ENCODE data around the gene SVEP1. TPM values are rescaled to one million over a fixed set of nuclear protein-coding genes. Genes with fewer than 3 reads are reported as not detected.

Gene SVEP1
- total RNA-seq, 1 donor from 2014 or later = not detected

GRCh38 chr9:110357505-110357904 lies 222.0 kb downstream of the SVEP1 start:
- intact Hi-C loops (cut with micrococcal nuclease) = no loop called here
- Mint-ChIP-seq H3K27me3 (ENCODE audit: low read depth) (no peaks in the 10 kb centered on the region), H3K27ac (no peak overlapping the region), H3K4me3 (ENCODE audit: low read depth) (no peak overlapping the region), H3K4me1 (ENCODE audit: low read depth) (no peaks in the 10 kb centered on the region), H3K36me3 (ENCODE audit: low read depth) (no peaks in the 10 kb centered on the region), H3K9me3 (no peaks in the 10 kb centered on the region)
- DNase-seq (ENCODE audit: low spot score) = no peak

GRCh38 chr9:110356639-110357395 lies 222.7 kb downstream of the SVEP1 start:
- no peaks in the 10 kb centered on the region for H3K9me3 Mint-ChIP-seq
- H3K36me3 Mint-ChIP-seq (ENCODE audit: low read depth) = no peaks in the 10 kb centered on the region
- no peaks in the 10 kb centered on the region for H3K27me3 Mint-ChIP-seq (ENCODE audit: low read depth)
- no peak overlapping the region for H3K27ac Mint-ChIP-seq
- intact Hi-C loops (cut with micrococcal nuclease) = no loop called here
- H3K4me3 Mint-ChIP-seq (ENCODE audit: low read depth) = no peak overlapping the region
- H3K4me1 Mint-ChIP-seq (ENCODE audit: low read depth) = no peaks in the 10 kb centered on the region
- DNase-seq (ENCODE audit: low spot score) = no peak

GRCh38 chr9:110355911-110356310 lies 223.6 kb downstream of the SVEP1 start:
- H3K36me3 Mint-ChIP-seq (ENCODE audit: low read depth) = no peaks in the 10 kb centered on the region
- no peaks in the 10 kb centered on the region for H3K9me3 Mint-ChIP-seq
- H3K4me1 Mint-ChIP-seq (ENCODE audit: low read depth) = peaks cover 3% of the 10 kb centered on the region
- H3K27ac Mint-ChIP-seq = no peak overlapping the region
- H3K27me3 Mint-ChIP-seq (ENCODE audit: low read depth) = no peaks in the 10 kb centered on the region
- no peak overlapping the region for H3K4me3 Mint-ChIP-seq (ENCODE audit: low read depth)
- no peak for DNase-seq (ENCODE audit: low spot score)
- intact Hi-C loops (cut with micrococcal nuclease) = no loop called here

GRCh38 chr9:110351009-110351467 lies 228.5 kb downstream of the SVEP1 start:
- Mint-ChIP-seq H3K36me3 (ENCODE audit: low read depth) (no peaks in the 10 kb centered on the region), H3K9me3 (no peaks in the 10 kb centered on the region), H3K4me3 (ENCODE audit: low read depth) (no peak overlapping the region), H3K27me3 (ENCODE audit: low read depth) (peaks cover 4% of the 10 kb centered on the region), H3K27ac (no peak overlapping the region), H3K4me1 (ENCODE audit: low read depth) (peaks cover 5% of the 10 kb centered on the region)
- DNase-seq (ENCODE audit: low spot score) = no peak
- intact Hi-C loops (cut with micrococcal nuclease) = loop anchor here (1.0 kb wide), 1 partner anchor 16 kb away; no protein-coding TSS in a partner anchor

- no peak overlapping the region for H3K4me3 Mint-ChIP-seq (ENCODE audit: low read depth)
- H3K27me3 Mint-ChIP-seq (ENCODE audit: low read depth) = peaks cover 7% of the 10 kb centered on the region
- DNase-seq (ENCODE audit: low spot score) = no peak
- no peaks in the 10 kb centered on the region for H3K36me3 Mint-ChIP-seq (ENCODE audit: low read depth)
- H3K27ac Mint-ChIP-seq = no peak overlapping the region
- H3K9me3 Mint-ChIP-seq = no peaks in the 10 kb centered on the region
- intact Hi-C loops (cut with micrococcal nuclease) = no loop called here
- peaks cover 5% of the 10 kb centered on the region for H3K4me1 Mint-ChIP-seq (ENCODE audit: low read depth)
Observed at GRCh38 chr9:110346325-110346724, 233.2 kb downstream of the SVEP1 start.

GRCh38 chr9:110344821-110345220 lies 234.7 kb downstream of the SVEP1 start:
- Mint-ChIP-seq H3K4me1 (ENCODE audit: low read depth) (no peaks in the 10 kb centered on the region), H3K27ac (no peak overlapping the region), H3K27me3 (ENCODE audit: low read depth) (peaks cover 9% of the 10 kb centered on the region), H3K9me3 (no peaks in the 10 kb centered on the region), H3K36me3 (ENCODE audit: low read depth) (no peaks in the 10 kb centered on the region), H3K4me3 (ENCODE audit: low read depth) (no peak overlapping the region)
- no peak for DNase-seq (ENCODE audit: low spot score)
- intact Hi-C loops (cut with micrococcal nuclease) = no loop called here

- no peaks in the 10 kb centered on the region for H3K4me1 Mint-ChIP-seq (ENCODE audit: low read depth)
- no peak overlapping the region for H3K27ac Mint-ChIP-seq
- intact Hi-C loops (cut with micrococcal nuclease) = no loop called here
- H3K9me3 Mint-ChIP-seq = no peaks in the 10 kb centered on the region
- H3K27me3 Mint-ChIP-seq (ENCODE audit: low read depth) = peaks cover 6% of the 10 kb centered on the region
- H3K36me3 Mint-ChIP-seq (ENCODE audit: low read depth) = no peaks in the 10 kb centered on the region
- H3K4me3 Mint-ChIP-seq (ENCODE audit: low read depth) = no peak overlapping the region
- no peak for DNase-seq (ENCODE audit: low spot score)
Observed at GRCh38 chr9:110343551-110343950, 236.0 kb downstream of the SVEP1 start.

- H3K4me3 Mint-ChIP-seq (ENCODE audit: low read depth) = no peak overlapping the region
- H3K9me3 Mint-ChIP-seq = no peaks in the 10 kb centered on the region
- intact Hi-C loops (cut with micrococcal nuclease) = no loop called here
- no peaks in the 10 kb centered on the region for H3K4me1 Mint-ChIP-seq (ENCODE audit: low read depth)
- no peaks in the 10 kb centered on the region for H3K36me3 Mint-ChIP-seq (ENCODE audit: low read depth)
- no peak overlapping the region for H3K27ac Mint-ChIP-seq
- H3K27me3 Mint-ChIP-seq (ENCODE audit: low read depth) = peaks cover 4% of the 10 kb centered on the region
- no peak for DNase-seq (ENCODE audit: low spot score)
Observed at GRCh38 chr9:110340306-110340705, 239.2 kb downstream of the SVEP1 start.

GRCh38 chr9:110338143-110338542 lies 241.4 kb downstream of the SVEP1 start:
- no peak overlapping the region for H3K27ac Mint-ChIP-seq
- DNase-seq (ENCODE audit: low spot score) = no peak
- H3K4me1 Mint-ChIP-seq (ENCODE audit: low read depth) = peaks cover 9% of the 10 kb centered on the region
- peaks cover 4% of the 10 kb centered on the region for H3K27me3 Mint-ChIP-seq (ENCODE audit: low read depth)
- H3K36me3 Mint-ChIP-seq (ENCODE audit: low read depth) = no peaks in the 10 kb centered on the region
- no peaks in the 10 kb centered on the region for H3K9me3 Mint-ChIP-seq
- intact Hi-C loops (cut with micrococcal nuclease) = no loop called here
- H3K4me3 Mint-ChIP-seq (ENCODE audit: low read depth) = no peak overlapping the region

GRCh38 chr9:110337727-110338126 lies 241.8 kb downstream of the SVEP1 start, which contains the start of gene TXNDC8:
Gene TXNDC8 (minus strand): TSS chr9:110337863.
- no peak within 1 kb of the TSS for H3K4me3 Mint-ChIP-seq (ENCODE audit: low read depth)
- intact Hi-C loops (cut with micrococcal nuclease) = no loop called here
- peaks cover 4% of the 10 kb centered on the region for H3K27me3 Mint-ChIP-seq (ENCODE audit: low read depth)
- H3K36me3 Mint-ChIP-seq (ENCODE audit: low read depth) = no peaks in the 10 kb centered on the region
- DNase-seq (ENCODE audit: low spot score) = no peak
- H3K9me3 Mint-ChIP-seq = no peaks in the 10 kb centered on the region
- peaks cover 9% of the 10 kb centered on the region for H3K4me1 Mint-ChIP-seq (ENCODE audit: low read depth)
- H3K27ac Mint-ChIP-seq = no peak within 1 kb of the TSS

GRCh38 chr9:110336363-110336762 lies 243.2 kb downstream of the SVEP1 start:
- H3K4me1 Mint-ChIP-seq (ENCODE audit: low read depth) = peaks cover 9% of the 10 kb centered on the region
- H3K36me3 Mint-ChIP-seq (ENCODE audit: low read depth) = no peaks in the 10 kb centered on the region
- H3K9me3 Mint-ChIP-seq = no peaks in the 10 kb centered on the region
- H3K27ac Mint-ChIP-seq = no peak overlapping the region
- no peak for DNase-seq (ENCODE audit: low spot score)
- intact Hi-C loops (cut with micrococcal nuclease) = no loop called here
- no peak overlapping the region for H3K4me3 Mint-ChIP-seq (ENCODE audit: low read depth)
- H3K27me3 Mint-ChIP-seq (ENCODE audit: low read depth) = peaks cover 4% of the 10 kb centered on the region

GRCh38 chr9:110334871-110335270 lies 244.7 kb downstream of the SVEP1 start:
- Mint-ChIP-seq H3K27ac (no peak overlapping the region), H3K4me3 (ENCODE audit: low read depth) (no peak overlapping the region), H3K27me3 (ENCODE audit: low read depth) (peaks cover 2% of the 10 kb centered on the region), H3K4me1 (ENCODE audit: low read depth) (peaks cover 9% of the 10 kb centered on the region), H3K9me3 (no peaks in the 10 kb centered on the region), H3K36me3 (ENCODE audit: low read depth) (no peaks in the 10 kb centered on the region)
- DNase-seq (ENCODE audit: low spot score) = no peak
- intact Hi-C loops (cut with micrococcal nuclease) = loop anchor here (1.0 kb wide), 1 partner anchor 16 kb away; no protein-coding TSS in a partner anchor

GRCh38 chr9:110334183-110334582 lies 245.4 kb downstream of the SVEP1 start:
- H3K27me3 Mint-ChIP-seq (ENCODE audit: low read depth) = peaks cover 2% of the 10 kb centered on the region
- H3K4me1 Mint-ChIP-seq (ENCODE audit: low read depth) = peaks cover 9% of the 10 kb centered on the region
- no peak overlapping the region for H3K4me3 Mint-ChIP-seq (ENCODE audit: low read depth)
- no peaks in the 10 kb centered on the region for H3K9me3 Mint-ChIP-seq
- intact Hi-C loops (cut with micrococcal nuclease) = no loop called here
- no peak for DNase-seq (ENCODE audit: low spot score)
- no peaks in the 10 kb centered on the region for H3K36me3 Mint-ChIP-seq (ENCODE audit: low read depth)
- H3K27ac Mint-ChIP-seq = no peak overlapping the region
